Keratinocyte (primary cell): ENCODE data around the gene LPAR1. TPM values are rescaled to one million over a fixed set of nuclear protein-coding genes. Genes with fewer than 3 reads are reported as not detected.

Experiments
- DNase-seq: peaks from one replicate; pipeline ENCODE4 v3.0.0-alpha.2; 2011; ENCODE audit warnings: low read depth, missing footprints, low spot score
- FAIRE-seq: peaks from 2 replicates; lab custom pipeline; 2011; peaks lifted over from hg19 to GRCh38; lab: Jason Lieb, UNC
- H2AFZ ChIP-seq: 2 replicates; pipeline ENCODE4 v1.6.0; 2012; ENCODE audit warnings: low read length, control low read depth, inconsistent platforms; ENCODE audit not compliant: control insufficient read depth
- H3K27ac ChIP-seq: 2 replicates; pipeline ENCODE4 v1.5.1; 2011; ENCODE audit warnings: low read length; ENCODE audit not compliant: control insufficient read depth, insufficient read depth
- H3K27me3 ChIP-seq: 3 replicates; pipeline ENCODE4 v1.6.0; 2011; ENCODE audit warnings: low read length; ENCODE audit not compliant: control insufficient read depth, insufficient read depth; ENCODE audit errors: extremely low read depth
- H3K36me3 ChIP-seq, 2 experiments: 2 replicates in 1 of 2; 3 replicates in 1 of 2; pipeline ENCODE4 v1.5.1; 2011; ENCODE audit warnings: low read length in 2 of 2, mild to moderate bottlenecking in 1 of 2; ENCODE audit not compliant: control insufficient read depth in 2 of 2, insufficient read depth in 2 of 2; ENCODE audit errors: extremely low read depth in 1 of 2
- H3K4me1 ChIP-seq: 3 replicates; pipeline ENCODE4 v1.5.1; 2011; ENCODE audit warnings: low read length; ENCODE audit not compliant: control insufficient read depth, insufficient read depth; ENCODE audit errors: extremely low read depth
- H3K4me2 ChIP-seq: 3 replicates; pipeline ENCODE4 v1.6.0; 2011; ENCODE audit warnings: low read depth, low read length; ENCODE audit not compliant: control insufficient read depth, insufficient read depth; ENCODE audit errors: extremely low read depth
- H3K4me3 ChIP-seq, 3 experiments: fragments of 200-600 bp in 1 of 3; sonication (generic) in 1 of 3; 2 replicates in 2 of 3; 3 replicates in 1 of 3; pipeline ENCODE4 v1.5.1; 2011 to 2016; ENCODE audit warnings: low read length in 3 of 3, mild to moderate bottlenecking in 3 of 3, control low read depth in 2 of 3, inconsistent platforms in 1 of 3, low read depth in 1 of 3, mixed read lengths in 1 of 3, mixed run types in 1 of 3, moderate library complexity in 1 of 3; ENCODE audit not compliant: control insufficient read depth in 2 of 3, insufficient read depth in 2 of 3; ENCODE audit errors: extremely low read depth in 1 of 3
- H3K79me2 ChIP-seq: 2 replicates; pipeline ENCODE4 v1.6.0; 2012; ENCODE audit warnings: low read length; ENCODE audit not compliant: control insufficient read depth, insufficient read depth
- H3K9ac ChIP-seq: 3 replicates; pipeline ENCODE4 v1.6.0; 2011; ENCODE audit warnings: low read length; ENCODE audit not compliant: control insufficient read depth, insufficient read depth; ENCODE audit errors: extremely low read depth
- H3K9me1 ChIP-seq: 3 replicates; pipeline ENCODE4 v1.6.0; 2011; ENCODE audit warnings: low read length; ENCODE audit not compliant: control insufficient read depth, insufficient read depth; ENCODE audit errors: extremely low read depth
- H3K9me3 ChIP-seq: 2 replicates; pipeline ENCODE4 v1.5.1; 2012; ENCODE audit warnings: low read depth, low read length; ENCODE audit not compliant: control insufficient read depth
- H4K20me1 ChIP-seq: 3 replicates; pipeline ENCODE4 v1.6.0; 2011; ENCODE audit warnings: low read length; ENCODE audit not compliant: control insufficient read depth, insufficient read depth; ENCODE audit errors: extremely low read depth
- CTCF ChIP-seq, 3 experiments: IDR thresholded peaks in 1 of 3; conservative IDR thresholded peaks in 1 of 3; optimal IDR thresholded peaks in 1 of 3; 2 replicates in 2 of 3; 3 replicates in 1 of 3; pipeline versions ENCODE3 to v1.5.1; 2011; ENCODE audit warnings: low read length in 3 of 3, mild to moderate bottlenecking in 3 of 3, moderate library complexity in 2 of 3, control low read depth in 1 of 3, inconsistent platforms in 1 of 3; ENCODE audit not compliant: insufficient read depth in 2 of 3; ENCODE audit errors: extremely low read depth in 1 of 3
- EZH2 ChIP-seq: IDR thresholded peaks from one replicate; pipeline ENCODE4 v1.6.1; 2012; ENCODE audit warnings: inconsistent platforms, mild to moderate bottlenecking, low read length, moderate library complexity
- dilution Hi-C: fragments of 300-500 bp; cut with MboI; formaldehyde crosslinking; loops from one replicate; pipeline ENCODE4 v1.7.0; 2020; ENCODE audit warnings: low sequenced_read_pairs; ENCODE audit not compliant: extremely low pct_ligation_motif_present
- polyA plus RNA-seq, 5 experiments: library from polyadenylated mRNA; depleted of rRNA in 3 of 5; stranded (reverse) in 3 of 5; stranded (forward) in 1 of 5; unstranded in 1 of 5; fragments of >200 nt; gene quantifications; 1 replicate in 1 of 5; 2 replicates in 3 of 5; 3 replicates in 1 of 5; pipeline versions ENCODE4 v1.2.1 to v1.2.3, GENCODE V29; 2011 to 2012; ENCODE audit warnings: missing spikeins in 2 of 5, low read depth in 1 of 5, low replicate concordance in 1 of 5

The LPAR1 gene
- polyA plus RNA-seq, 1 donor (not counting 4 experiments of a cell fraction or from before 2014, with no cell fraction given), result 43.2 TPM

- no peaks in the 10 kb centered on the region for H3K9me1 ChIP-seq
- DNase-seq, result no peak
- H3K36me3 ChIP-seq, result peaks cover 0 to 1% of the 10 kb centered on the region in 2 experiments
- no peak for FAIRE-seq
- H4K20me1 ChIP-seq, result peaks cover under 1% of the 10 kb centered on the region
- no peak for TF ChIP-seq CTCF (optimal IDR thresholded peaks at IDR 0.05 in 1 of 3, IDR thresholded peaks at IDR 0.05 in 1 of 3, conservative IDR thresholded peaks at IDR 0.05 in 1 of 3; ENCODE audit: extremely low read depth in 1 of 3, insufficient read depth in 2 of 3, low read length in 3 of 3)
- TF ChIP-seq EZH2, result no peak
- dilution Hi-C loops, result no loop called here
- H3K9ac ChIP-seq, result no peak overlapping the region
- peaks cover 15% of the 10 kb centered on the region for H3K79me2 ChIP-seq
- H2AFZ ChIP-seq, result no peak overlapping the region
- H3K4me3 ChIP-seq, result no peak overlapping the region
- H3K27me3 ChIP-seq, result no peaks in the 10 kb centered on the region
- no peak overlapping the region for H3K27ac ChIP-seq
- no peaks in the 10 kb centered on the region for H3K9me3 ChIP-seq
- no peak overlapping the region for H3K4me2 ChIP-seq
- H3K4me1 ChIP-seq, result peaks cover 12% of the 10 kb centered on the region
These were observed 90.7 kb downstream of the LPAR1 start for GRCh38 chr9:110947491-110948044.

GRCh38 chr9:110942522-110942921, 95.7 kb downstream of the LPAR1 start:
- no peak overlapping the region for H3K4me3 ChIP-seq
- no peaks in the 10 kb centered on the region for H3K9me3 ChIP-seq
- H3K36me3 ChIP-seq, result peaks cover 10 to 13% of the 10 kb centered on the region in 2 experiments
- no peak overlapping the region for H2AFZ ChIP-seq
- no peak overlapping the region for H3K27ac ChIP-seq
- no peaks in the 10 kb centered on the region for H3K9me1 ChIP-seq
- no peak for DNase-seq
- H4K20me1 ChIP-seq, result no peaks in the 10 kb centered on the region
- dilution Hi-C loops, result no loop called here
- H3K4me2 ChIP-seq, result peak overlapping the region; percentile 41
- H3K4me1 ChIP-seq, result peaks cover 15% of the 10 kb centered on the region
- no peak overlapping the region for H3K9ac ChIP-seq
- peak; percentile 88 for FAIRE-seq
- peaks cover 5% of the 10 kb centered on the region for H3K79me2 ChIP-seq
- no peaks in the 10 kb centered on the region for H3K27me3 ChIP-seq
- TF ChIP-seq EZH2, result no peak
- TF ChIP-seq CTCF (optimal IDR thresholded peaks at IDR 0.05 in 1 of 3, IDR thresholded peaks at IDR 0.05 in 1 of 3, conservative IDR thresholded peaks at IDR 0.05 in 1 of 3; ENCODE audit: extremely low read depth in 1 of 3, insufficient read depth in 2 of 3, low read length in 3 of 3), result no peak
